PC-3 (cell line): ENCODE results near the gene NOM1.

Experiments used
- EZH2 ChIP-seq: fragments of 300-600 bp; sonication (generic); IDR thresholded peaks from one replicate; pipeline ENCODE4 v1.6.1; 2017; ENCODE audit warnings: antibody characterized with exemption, mild to moderate bottlenecking, low read length; ENCODE audit not compliant: unreplicated experiment
- EZH2phosphoT487 ChIP-seq: fragments of 300-600 bp; sonication (generic); IDR thresholded peaks from 2 replicates; pipeline ENCODE4 v1.6.1; 2018; ENCODE audit warnings: mild to moderate bottlenecking, antibody characterized with exemption, low read length, borderline replicate concordance
- TF ChIP-seq, protein P1 (sequence below): fragments of 300-600 bp; sonication (generic); conservative IDR thresholded peaks from 2 replicates; pipeline ENCODE4 v1.5.1; 2017; ENCODE audit warnings: antibody characterized with exemption, low read depth, mild to moderate bottlenecking, low read length

DNA sequence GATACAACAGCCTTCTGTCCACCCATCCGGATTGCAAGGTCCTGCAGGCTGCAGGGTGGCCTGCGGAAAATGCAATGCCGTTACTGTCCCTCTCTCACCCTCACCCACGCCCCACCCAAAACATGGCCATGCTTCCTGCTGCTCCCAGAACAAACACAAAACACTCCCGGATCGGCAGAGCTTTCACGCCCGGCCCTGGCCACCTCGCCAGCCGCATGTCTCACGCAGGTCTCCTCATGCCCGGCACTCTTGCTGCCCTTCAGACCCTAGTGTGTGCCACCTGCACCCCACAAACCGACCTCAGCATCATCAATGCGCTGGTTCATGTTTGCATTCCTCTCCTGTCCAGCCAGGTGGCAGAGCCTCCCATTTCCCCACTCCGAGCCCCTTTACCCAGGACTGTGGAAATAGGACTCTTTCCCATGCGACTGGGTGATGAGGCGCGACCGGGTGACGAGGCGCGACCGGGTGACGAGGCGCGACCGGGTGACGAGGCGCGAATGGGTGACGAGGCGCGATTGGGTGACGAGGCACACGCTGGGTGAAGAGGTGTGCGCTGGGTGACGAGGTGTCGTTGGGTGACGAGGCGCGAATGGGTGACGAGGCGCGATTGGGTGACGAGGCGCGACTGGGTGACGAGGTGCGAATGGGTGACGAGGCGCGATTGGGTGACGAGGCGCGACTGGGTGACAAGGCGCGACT, 8.9 kb upstream of the NOM1 start:
- TF ChIP-seq, protein P1, sequence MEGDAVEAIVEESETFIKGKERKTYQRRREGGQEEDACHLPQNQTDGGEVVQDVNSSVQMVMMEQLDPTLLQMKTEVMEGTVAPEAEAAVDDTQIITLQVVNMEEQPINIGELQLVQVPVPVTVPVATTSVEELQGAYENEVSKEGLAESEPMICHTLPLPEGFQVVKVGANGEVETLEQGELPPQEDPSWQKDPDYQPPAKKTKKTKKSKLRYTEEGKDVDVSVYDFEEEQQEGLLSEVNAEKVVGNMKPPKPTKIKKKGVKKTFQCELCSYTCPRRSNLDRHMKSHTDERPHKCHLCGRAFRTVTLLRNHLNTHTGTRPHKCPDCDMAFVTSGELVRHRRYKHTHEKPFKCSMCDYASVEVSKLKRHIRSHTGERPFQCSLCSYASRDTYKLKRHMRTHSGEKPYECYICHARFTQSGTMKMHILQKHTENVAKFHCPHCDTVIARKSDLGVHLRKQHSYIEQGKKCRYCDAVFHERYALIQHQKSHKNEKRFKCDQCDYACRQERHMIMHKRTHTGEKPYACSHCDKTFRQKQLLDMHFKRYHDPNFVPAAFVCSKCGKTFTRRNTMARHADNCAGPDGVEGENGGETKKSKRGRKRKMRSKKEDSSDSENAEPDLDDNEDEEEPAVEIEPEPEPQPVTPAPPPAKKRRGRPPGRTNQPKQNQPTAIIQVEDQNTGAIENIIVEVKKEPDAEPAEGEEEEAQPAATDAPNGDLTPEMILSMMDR: no peak
- TF ChIP-seq EZH2: no peak
- TF ChIP-seq EZH2phosphoT487: no peak
